HG03469 (cell line): ENCODE data around the gene PRLR.

ENCODE experiments used
- ATAC-seq: cut with Tn5 transposase; IDR thresholded peaks from one replicate; pipeline ENCODE4 v1.9.1; 2021; ENCODE audit warnings: mild to moderate bottlenecking, moderate library complexity, moderate number of reproducible peaks; ENCODE audit not compliant: unreplicated experiment

Gene PRLR

GRCh38 chr5:35162848-35163709 lies 67.2 kb downstream of the PRLR start:
- ATAC-seq: no peak

GRCh38 chr5:35161652-35162273 lies 68.5 kb downstream of the PRLR start:
- no peak for ATAC-seq

GRCh38 chr5:35160486-35161116 lies 69.7 kb downstream of the PRLR start:
- no peak for ATAC-seq

- no peak for ATAC-seq
Observed at GRCh38 chr5:35159370-35159742, 70.9 kb downstream of the PRLR start.

DNA sequence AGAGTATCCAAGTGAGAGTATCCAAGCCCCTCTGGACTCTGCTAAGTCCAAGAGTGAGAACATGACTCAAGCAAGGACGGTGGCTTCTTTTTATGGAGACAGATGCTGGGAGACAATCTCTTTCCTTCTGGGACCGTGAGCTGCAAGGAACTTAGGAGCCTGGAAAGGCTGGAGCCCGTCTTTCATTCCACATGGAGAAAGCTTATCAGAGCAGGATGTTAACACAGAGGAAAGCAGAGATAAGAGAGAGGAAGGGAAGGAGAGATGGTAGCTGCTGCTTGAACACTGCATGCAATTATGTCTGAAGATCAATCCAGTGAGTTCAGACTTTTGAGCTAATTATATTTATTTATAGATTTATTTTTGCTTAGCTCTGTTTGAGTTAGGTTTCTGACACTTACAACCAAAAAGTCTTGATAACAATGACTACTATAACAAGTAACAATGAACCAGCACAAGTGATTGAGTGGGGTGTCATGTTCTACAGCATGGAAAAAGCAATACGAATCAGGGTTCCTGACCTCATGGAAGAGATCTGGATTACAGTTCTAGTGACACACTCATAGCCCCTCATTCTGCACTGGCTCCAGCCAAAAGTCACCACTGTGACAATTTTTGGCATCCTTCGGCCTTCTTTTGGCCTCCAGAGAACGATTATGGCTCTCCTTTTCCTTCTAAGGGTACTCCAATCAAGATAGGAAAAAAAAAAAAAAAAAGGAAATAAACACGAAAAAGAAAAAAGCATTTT lies 71.5 kb downstream of the PRLR start:
- ATAC-seq: no peak

DNA sequence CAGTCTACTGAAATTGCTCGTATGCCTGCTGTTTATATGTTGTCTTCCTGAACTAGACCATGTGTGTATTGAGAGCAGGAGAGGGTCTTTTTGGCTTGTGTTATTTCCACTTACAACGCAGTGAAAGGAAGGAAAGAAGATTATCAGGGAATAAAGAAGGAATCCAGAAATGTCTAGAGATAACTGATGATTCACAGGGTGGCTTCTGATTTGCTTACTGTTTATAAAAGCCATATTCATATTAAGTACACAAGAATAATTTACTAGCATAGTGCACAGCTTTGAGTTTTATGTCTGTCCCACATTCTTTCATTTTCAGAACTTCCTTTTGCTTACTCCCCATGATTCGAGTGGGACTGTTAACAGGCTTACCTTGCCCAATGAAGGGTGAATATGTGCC lies 72.1 kb downstream of the PRLR start:
- no peak for ATAC-seq

DNA sequence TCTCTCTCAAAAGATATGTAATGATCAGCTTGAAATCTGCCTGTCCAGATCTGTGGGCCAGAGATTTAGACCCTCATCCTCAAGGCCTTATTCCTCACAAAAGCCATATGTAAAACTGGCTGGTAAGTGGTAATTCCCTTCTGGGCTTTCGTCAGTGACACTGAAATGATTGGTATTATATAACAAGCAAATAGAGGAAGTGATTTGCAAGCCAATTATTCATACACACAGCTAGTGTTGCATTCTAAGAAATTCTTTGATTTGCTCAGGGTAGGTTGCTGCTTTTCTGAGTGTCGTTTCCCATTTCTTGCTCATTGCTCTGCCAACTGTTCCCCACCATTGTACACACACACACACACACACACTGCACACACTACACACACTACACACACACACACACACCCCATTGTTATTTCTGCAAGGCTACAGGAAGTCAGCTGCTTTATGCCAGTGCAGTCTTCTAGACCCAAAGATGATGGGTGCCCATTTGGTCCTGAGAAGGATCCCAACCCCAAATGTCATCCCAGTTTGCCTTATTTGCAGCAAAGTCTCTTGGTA lies 76.8 kb downstream of the PRLR start:
- no peak for ATAC-seq

DNA sequence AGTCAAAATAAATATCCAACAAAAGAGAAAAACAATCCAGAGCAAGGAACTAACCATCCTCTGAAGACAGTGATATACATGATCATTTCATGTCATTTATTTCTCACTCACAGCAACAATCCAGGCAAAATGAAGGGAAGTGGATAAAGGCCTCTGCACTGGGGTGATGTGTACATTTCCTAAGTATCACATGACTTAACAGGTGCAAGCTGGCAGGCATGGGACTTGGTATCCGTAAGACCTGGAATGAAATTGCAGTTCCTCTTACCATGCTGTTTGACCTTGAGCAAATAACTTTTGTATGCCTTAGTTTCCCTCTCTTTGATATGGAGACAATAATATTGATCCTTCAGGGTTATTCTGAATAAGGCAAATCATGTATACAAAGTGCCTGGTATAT lies 77.6 kb downstream of the PRLR start:
- ATAC-seq: no peak

DNA sequence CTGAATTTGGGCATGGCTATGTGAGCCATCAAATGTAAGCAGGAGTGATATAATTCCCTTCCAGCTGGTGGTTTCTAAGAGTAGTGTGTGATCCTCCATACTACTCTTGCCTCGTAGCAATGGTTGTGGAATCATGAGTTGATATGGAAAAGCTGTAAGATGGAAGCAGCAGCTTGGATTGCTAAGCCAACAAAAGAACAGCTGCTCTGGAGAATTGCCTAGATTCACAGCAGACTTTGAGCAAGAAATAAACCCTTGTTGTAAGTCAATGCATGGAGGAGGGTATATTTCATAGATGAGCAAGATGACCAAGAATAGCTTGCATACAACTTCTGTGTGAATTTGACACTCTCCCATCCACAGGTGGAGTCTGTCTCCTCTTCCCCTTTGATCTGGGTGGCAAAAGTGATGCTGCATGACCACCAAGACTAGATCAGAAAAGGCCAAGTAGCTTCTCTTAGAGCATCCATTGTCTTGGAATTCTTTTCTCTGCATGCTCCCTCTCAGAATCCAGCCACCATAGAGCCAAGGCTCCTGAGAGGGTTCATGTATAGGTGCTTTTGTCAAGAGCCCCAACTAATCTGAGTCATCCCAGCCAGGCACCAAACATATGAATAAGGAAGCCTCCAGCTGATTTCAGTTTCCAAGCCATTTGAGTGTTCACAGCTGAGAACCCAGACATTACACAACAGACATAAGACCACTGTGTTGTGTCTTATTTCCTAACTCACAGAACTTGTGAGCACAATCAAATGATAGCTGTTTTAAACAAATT lies 79.0 kb downstream of the PRLR start:
- no peak for ATAC-seq

- ATAC-seq: no peak
Observed at GRCh38 chr5:35149041-35149440, 81.2 kb downstream of the PRLR start.

- no peak for ATAC-seq
Observed at GRCh38 chr5:35146406-35146805, 83.9 kb downstream of the PRLR start.

- no peak for ATAC-seq
Observed at GRCh38 chr5:35145691-35146317, 84.5 kb downstream of the PRLR start.

GRCh38 chr5:35145012-35145411 lies 85.3 kb downstream of the PRLR start:
- no peak for ATAC-seq

DNA sequence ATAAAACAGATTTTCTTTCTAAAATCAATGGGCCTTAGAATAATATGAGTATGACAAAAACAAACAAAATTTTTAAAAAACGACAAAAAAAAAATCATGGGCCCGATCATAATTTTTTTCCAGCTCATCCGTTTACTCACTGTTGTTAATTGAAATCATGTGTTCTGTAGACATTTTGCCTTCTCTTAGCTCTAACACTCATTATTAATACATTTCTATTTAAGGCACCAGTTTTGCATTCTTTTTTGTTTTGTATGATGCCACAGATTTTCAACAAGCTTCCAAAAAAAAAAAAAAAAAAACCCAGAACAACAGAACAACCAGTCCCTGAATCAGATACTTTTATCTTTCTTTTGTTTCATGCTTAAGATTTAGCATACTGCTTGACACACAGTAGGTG lies 86.4 kb downstream of the PRLR start:
- ATAC-seq: no peak

DNA sequence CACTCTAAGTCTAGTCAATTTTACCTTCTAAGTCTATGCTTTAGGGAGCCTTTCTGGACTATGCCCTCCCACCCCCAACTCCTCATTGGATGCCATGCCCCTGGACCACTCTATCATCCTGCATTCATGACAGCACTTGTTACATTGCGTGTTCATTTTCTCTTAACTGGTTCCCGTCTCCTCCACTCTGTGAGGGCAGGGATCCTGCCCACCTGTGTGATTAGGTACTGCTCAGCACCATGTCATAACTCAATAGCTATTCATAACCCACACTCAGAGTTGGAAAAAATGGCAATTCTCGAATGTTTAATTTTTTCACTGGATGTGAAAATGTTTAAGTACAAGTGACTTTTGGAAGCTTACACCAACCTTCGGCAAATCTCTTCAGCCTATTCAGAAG lies 88.5 kb downstream of the PRLR start:
- ATAC-seq: no peak

GRCh38 chr5:35138232-35138631 lies 92.1 kb downstream of the PRLR start:
- ATAC-seq: no peak

DNA sequence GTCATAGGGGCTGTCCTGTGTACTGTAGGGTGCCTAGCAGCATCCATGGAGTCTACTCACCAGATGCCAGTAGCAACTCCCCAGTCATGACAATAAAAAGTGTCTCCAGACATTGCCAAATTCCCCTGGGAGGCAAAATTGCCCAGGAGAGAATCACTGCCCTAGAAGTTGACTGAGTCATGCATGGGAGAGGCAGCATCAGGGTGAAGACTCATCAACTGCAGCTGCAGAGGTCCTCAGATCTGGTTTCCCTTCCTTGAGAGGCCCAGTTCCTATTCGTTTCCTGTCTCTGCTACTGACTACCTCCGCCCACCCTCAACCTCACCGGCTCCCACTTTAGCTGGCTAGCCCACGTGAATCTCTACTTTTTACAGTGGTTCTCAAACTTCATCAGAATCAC lies 93.9 kb downstream of the PRLR start:
- ATAC-seq: no peak

DNA sequence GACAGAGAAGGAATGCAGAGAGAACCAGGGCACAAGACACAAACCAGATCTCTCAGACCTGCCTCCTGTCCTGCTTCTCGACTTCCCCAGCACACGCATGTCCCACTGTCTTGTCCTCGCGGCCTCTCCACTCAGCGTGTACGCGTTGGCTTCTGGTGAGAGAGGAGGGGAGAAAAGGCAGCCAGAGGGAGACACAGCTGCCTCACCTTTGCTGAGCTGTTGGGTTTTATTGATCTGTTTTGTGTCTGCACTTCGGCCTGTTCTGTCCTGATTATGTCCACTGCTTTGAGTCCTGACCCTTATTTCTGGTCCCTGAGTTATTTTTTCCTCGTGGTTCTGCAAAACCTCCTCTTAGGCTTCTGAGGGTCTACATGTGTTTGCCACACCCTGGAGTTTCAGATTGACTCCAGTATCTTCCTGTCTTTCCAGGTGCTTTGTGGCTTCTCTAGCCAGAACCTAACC lies 95.0 kb downstream of the PRLR start:
- ATAC-seq: no peak

GRCh38 chr5:35134278-35135030 lies 95.8 kb downstream of the PRLR start:
- no peak for ATAC-seq
